B cell (primary cell): ENCODE data around the gene RAB17. TPM values are rescaled to one million over a fixed set of nuclear protein-coding genes. Genes with fewer than 3 reads are reported as not detected.
"Not testable (repeated sequence)": the region's sequence is repeated elsewhere in the genome, so short reads cannot be mapped to it uniquely, and the experiment has no call there.

ENCODE experiments used
- ATAC-seq: fragments of 200-7000 bp; cut with Tn5 transposase; one replicate; pipeline ENCODE4 v1.10.0; 2021; ENCODE audit warnings: low read depth, mild to moderate bottlenecking, moderate number of reproducible peaks, moderate library complexity
- CTCF ChIA-PET: fragments of 350-600 bp; sonication (Branson Sonifier 250); formaldehyde crosslinking; loops from one replicate; lab custom pipeline; 2021; ENCODE audit warnings: antibody characterized with exemption, inconsistent platforms; lab: Charles Lee
- POLR2A ChIA-PET: fragments of 350-600 bp; sonication (Branson Sonifier 250); formaldehyde crosslinking; loops from one replicate; lab custom pipeline; 2021; ENCODE audit warnings: antibody characterized with exemption; lab: Charles Lee
- DNase-seq: peaks from one replicate; pipeline ENCODE4 v3.0.0; 2013
- H2AFZ ChIP-seq: 2 replicates; pipeline ENCODE4 v1.6.1; 2012; ENCODE audit warnings: mild to moderate bottlenecking, low read depth, low read length; ENCODE audit not compliant: insufficient read depth, poor library complexity, severe bottlenecking
- H3K27ac ChIP-seq, 2 donors: 1 replicate in 1 of 2; 2 replicates in 1 of 2; pipeline ENCODE4 v1.5.1; 2012 to 2013; ENCODE audit warnings: low read length in 2 of 2, mild to moderate bottlenecking in 2 of 2, moderate library complexity in 1 of 2
- H3K27me3 ChIP-seq, 4 experiments: fragments of 200-600 bp in 1 of 4; sonication (generic) in 1 of 4; replicated peaks in 1 of 4; 1 replicate in 2 of 4; 2 replicates in 2 of 4; pipeline versions ENCODE4 v1.6.1 to v1.7.0; 2013 to 2016; ENCODE audit warnings: low read length in 3 of 4, mild to moderate bottlenecking in 2 of 4, mixed read lengths in 1 of 4, moderate library complexity in 1 of 4; ENCODE audit not compliant: insufficient read depth in 4 of 4, control insufficient read depth in 3 of 4; ENCODE audit errors: control extremely low read depth in 1 of 4
- H3K36me3 ChIP-seq, 2 experiments: replicated peaks in 1 of 2; 1 replicate in 1 of 2; 2 replicates in 1 of 2; pipeline versions ENCODE4 v1.6.1 to v1.7.1; 2013; ENCODE audit warnings: low read length in 1 of 2; ENCODE audit not compliant: insufficient read depth in 2 of 2, control insufficient read depth in 1 of 2; ENCODE audit errors: control extremely low read depth in 1 of 2, extremely low read depth in 1 of 2
- H3K4me1 ChIP-seq, 2 donors: fragments of 200-600 bp in 1 of 2; sonication (generic) in 1 of 2; 1 replicate in 1 of 2; 2 replicates in 1 of 2; pipeline versions ENCODE4 v1.5.1 to v1.6.1; 2013 to 2017; ENCODE audit warnings: low read length in 2 of 2; ENCODE audit not compliant: control insufficient read depth in 2 of 2, insufficient read depth in 2 of 2
- H3K4me2 ChIP-seq: replicated peaks from 2 replicates; pipeline ENCODE3; 2012; ENCODE audit warnings: mild to moderate bottlenecking, low read depth, low read length; ENCODE audit not compliant: poor library complexity, severe bottlenecking
- H3K4me3 ChIP-seq, 5 experiments: fragments of 200-600 bp in 1 of 5; sonication (generic) in 1 of 5; 1 replicate in 3 of 5; 2 replicates in 2 of 5; pipeline versions ENCODE4 v1.5.1 to v1.7.0; 2011 to 2016; ENCODE audit warnings: low read length in 4 of 5, mild to moderate bottlenecking in 4 of 5, low read depth in 2 of 5, control low read depth in 1 of 5, moderate library complexity in 1 of 5; ENCODE audit not compliant: insufficient read depth in 1 of 5; ENCODE audit errors: control extremely low read depth in 1 of 5, extremely low read depth in 1 of 5
- H3K79me2 ChIP-seq: fragments of 200-600 bp; sonication (generic); one replicate; pipeline ENCODE4 v1.6.0; 2016; ENCODE audit warnings: low read length; ENCODE audit not compliant: control insufficient read depth, insufficient read depth
- H3K9ac ChIP-seq: fragments of 200-600 bp; sonication (generic); 2 replicates; pipeline ENCODE4 v1.6.1; 2017; ENCODE audit warnings: mild to moderate bottlenecking, low read length, moderate library complexity
- H3K9me3 ChIP-seq, 3 donors: one replicate each; pipeline versions ENCODE4 v1.6.1 to v1.7.1; 2013; ENCODE audit warnings: low read length in 2 of 3; ENCODE audit not compliant: control insufficient read depth in 2 of 3, insufficient read depth in 1 of 3; ENCODE audit errors: control extremely low read depth in 1 of 3
- H4K20me1 ChIP-seq: 2 replicates; pipeline ENCODE4 v1.6.0; 2012; ENCODE audit warnings: mild to moderate bottlenecking, low read length; ENCODE audit not compliant: insufficient read depth, control insufficient read depth, poor library complexity, severe bottlenecking
- H3K27ac Mint-ChIP-seq: one replicate; pipeline ENCODE4 v1.8.0; 2021; ENCODE audit warnings: mixed read lengths
- H3K27me3 Mint-ChIP-seq: one replicate; pipeline ENCODE4 v1.8.0; 2021; ENCODE audit warnings: mixed read lengths
- H3K4me1 Mint-ChIP-seq: one replicate; pipeline ENCODE4 v1.8.0; 2021; ENCODE audit warnings: mixed read lengths
- H3K4me3 Mint-ChIP-seq: one replicate; pipeline ENCODE4 v1.8.0; 2021; ENCODE audit warnings: mixed read lengths
- H3K9me3 Mint-ChIP-seq: one replicate; pipeline ENCODE4 v1.8.0; 2022; ENCODE audit warnings: mixed read lengths; ENCODE audit not compliant: insufficient read depth
- CTCF ChIP-seq: fragments of 200-600 bp; IDR thresholded peaks from one replicate; pipeline ENCODE4 v1.8.0; 2022; ENCODE audit warnings: antibody characterized with exemption, mild to moderate bottlenecking
- EZH2 ChIP-seq: IDR thresholded peaks from 2 replicates; pipeline ENCODE4 v1.6.1; 2012; ENCODE audit warnings: borderline replicate concordance, low read depth, mild to moderate bottlenecking, moderate library complexity, low read length; ENCODE audit not compliant: insufficient read depth, poor library complexity, severe bottlenecking
- WGBS: methylation state at CpG from one replicate; pipeline ENCODE4 v1.1.5; 2013; ENCODE audit warnings: missing lambda C conversion rate; ENCODE audit not compliant: insufficient coverage; 5-methylcytosine and 5-hydroxymethylcytosine counted together
- intact Hi-C: fragments of 100-400 bp; cut with micrococcal nuclease; formaldehyde crosslinking; loops from one replicate; pipeline ENCODE4 v1.10.0; 2022
- polyA plus RNA-seq: library from polyadenylated mRNA; depleted of rRNA; stranded (reverse); fragments of >200 nt; gene quantifications from 2 replicates; pipeline ENCODE4 v1.2.3, GENCODE V29; 2012
- total RNA-seq, 2 donors: library from RNA; stranded (reverse); fragments of 120-200 nt in 1 of 2; gene quantifications; 1 replicate in 1 of 2; 2 replicates in 1 of 2; pipeline versions ENCODE4 v1.2.3 to v1.2.4, GENCODE V29; 2013 to 2022

The RAB17 gene
- total and polyA plus RNA-seq, 2 donors (not counting 1 experiment from before 2014, with no cell fraction given) = not detected

DNA sequence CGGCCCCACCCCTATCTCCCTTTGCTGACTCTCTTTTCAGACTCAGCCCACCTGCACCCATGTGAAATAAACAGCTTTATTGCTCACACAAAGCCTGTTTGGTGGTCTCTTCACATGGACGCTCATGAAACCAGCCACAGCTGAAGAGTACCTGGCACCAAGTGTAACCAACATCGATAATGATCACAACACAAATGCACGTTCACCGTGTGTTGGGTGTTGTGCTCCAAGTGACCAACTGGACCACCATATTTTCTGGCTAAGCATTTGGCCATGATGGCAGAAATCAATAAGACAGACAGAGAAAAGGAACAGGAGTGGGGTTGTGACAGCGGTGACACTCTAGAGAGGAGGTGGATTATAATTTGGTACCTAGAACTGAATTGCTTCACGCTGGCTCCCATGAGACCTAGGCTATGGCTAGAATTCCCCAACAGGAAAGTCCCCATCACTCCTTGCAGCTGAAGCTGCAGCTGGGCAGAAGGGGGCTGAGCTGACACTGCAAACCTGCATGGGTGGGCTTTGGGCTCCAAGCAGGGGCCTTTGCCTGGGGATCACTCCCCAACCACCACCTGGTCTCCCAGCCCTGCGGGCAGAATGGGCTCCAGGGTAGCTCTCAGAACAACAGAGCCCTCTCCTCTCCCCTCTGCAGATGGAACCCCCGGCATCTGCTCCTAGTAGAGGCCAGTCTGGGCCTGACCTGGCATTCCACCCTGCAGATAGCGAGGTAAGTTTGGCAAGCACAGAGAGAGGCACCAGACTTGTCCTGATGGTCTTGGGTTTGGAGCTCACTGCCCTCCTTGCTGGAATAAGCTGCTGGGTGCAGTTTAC is 22.2 kb upstream of the RAB17 start:
- H3K4me3 ChIP-seq = no peak overlapping the region
- no peaks in the 10 kb centered on the region for H3K36me3 ChIP-seq
- H3K4me1 ChIP-seq = peaks cover 16% of the 10 kb centered on the region in 2 donors
- peaks cover 17% of the 10 kb centered on the region for H3K4me1 Mint-ChIP-seq
- H3K9me3 ChIP-seq = no peaks in the 10 kb centered on the region
- no peak overlapping the region for H3K27ac ChIP-seq
- H3K4me3 Mint-ChIP-seq = no peak overlapping the region
- ATAC-seq (no peak), DNase-seq (no peak)
- H3K27me3 Mint-ChIP-seq = peaks cover 10% of the 10 kb centered on the region
- no peak overlapping the region for H3K4me2 ChIP-seq
- TF ChIP-seq EZH2 = no peak
- TF ChIP-seq CTCF = no peak
- peaks cover 0 to 4% (median 0%) of the 10 kb centered on the region in 4 experiments for H3K27me3 ChIP-seq
- no peaks in the 10 kb centered on the region for H4K20me1 ChIP-seq
- H3K9me3 Mint-ChIP-seq = no peaks in the 10 kb centered on the region
- ChIA-PET CTCF (no interaction called here), POLR2A (no interaction called here)
- no peak overlapping the region for H2AFZ ChIP-seq
- WGBS = 91% methylated on average over 10 of the region's 10 CpGs
- no peak overlapping the region for H3K9ac ChIP-seq
- no peak overlapping the region for H3K27ac Mint-ChIP-seq
- H3K79me2 ChIP-seq = no peaks in the 10 kb centered on the region
- intact Hi-C loops = no loop called here

DNA sequence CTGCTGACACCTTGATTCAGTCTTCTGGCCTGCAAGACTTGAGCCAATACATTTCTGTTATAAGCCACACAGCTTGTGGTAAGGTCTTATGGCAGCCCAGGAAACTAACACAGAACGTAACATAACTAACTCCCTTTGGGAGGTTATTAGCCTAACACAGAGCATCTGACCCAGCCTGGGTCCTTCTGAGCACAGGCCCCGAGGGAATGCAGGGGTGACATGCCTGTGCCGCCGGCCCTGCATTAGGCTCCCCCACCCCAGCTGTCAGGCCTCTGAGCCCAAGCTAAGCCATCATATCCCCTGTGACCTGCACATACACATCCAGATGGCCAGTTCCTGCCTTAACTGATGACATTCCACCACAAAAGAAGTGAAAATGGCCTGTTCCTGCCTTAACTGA is 16.0 kb upstream of the RAB17 start:
- peaks cover 19 to 21% of the 10 kb centered on the region in 2 donors for H3K4me1 ChIP-seq
- H3K9me3 Mint-ChIP-seq, H3K9me3 ChIP-seq, H3K27me3 ChIP-seq, POLR2A ChIA-PET, H3K4me3 ChIP-seq, H3K9ac ChIP-seq, H4K20me1 ChIP-seq, H3K4me3 Mint-ChIP-seq, H3K36me3 ChIP-seq, DNase-seq, ATAC-seq, H3K4me2 ChIP-seq, H2AFZ ChIP-seq, intact Hi-C loops, H3K79me2 ChIP-seq, CTCF ChIA-PET, H3K27ac ChIP-seq: not testable (repeated sequence)
- Mint-ChIP-seq H3K27me3 (peaks cover 10% of the 10 kb centered on the region), H3K4me1 (peaks cover 26% of the 10 kb centered on the region), H3K27ac (peak overlapping the region; percentile 26)
- 43% methylated on average over 4 of the region's 4 CpGs for WGBS
